HepG2 (cell line): Measurements from ENCODE around the gene MTHFD1L. TPM values are rescaled to one million over a fixed set of nuclear protein-coding genes. Genes with fewer than 3 reads are reported as not detected.

Experiments used
- ATAC-seq: fragments of 200-7000 bp; cut with Tn5 transposase; 3 replicates; pipeline ENCODE4 v1.9.1; 2020; ENCODE audit warnings: mild to moderate bottlenecking, moderate library complexity
- BruUV-seq: library from RNA; stranded (reverse); fragments of 400-500 nt; replicated peaks from 2 replicates; lab custom pipeline; 2021; lab: Mats Ljungman, UMichigan
- CTCF ChIA-PET: fragments of 300-600 bp; formaldehyde crosslinking; extraction: SDS; loops from one replicate; lab custom pipeline; 2021; ENCODE audit warnings: low total read pairs, inconsistent platforms, low intra/inter-chr PET ratio; lab: Yijun Ruan, JAX
- POLR2A ChIA-PET: fragments of 350-600 bp; sonication (Branson Sonifier 250); formaldehyde crosslinking; loops from one replicate; lab custom pipeline; 2020; ENCODE audit warnings: antibody characterized with exemption, inconsistent platforms; lab: Yijun Ruan, JAX
- DNase-seq: peaks from one replicate; pipeline ENCODE4 v3.0.0-alpha.2; 2015; ENCODE audit warnings: low spot score
- FAIRE-seq: peaks from 3 replicates; lab custom pipeline; 2011; peaks lifted over from hg19 to GRCh38; lab: Jason Lieb, UNC
- H2AFZ ChIP-seq: one replicate; pipeline ENCODE4 v1.6.1; 2011; ENCODE audit warnings: low read length, inconsistent platforms
- H3K27ac ChIP-seq: fragments of 300-600 bp; 3 replicates; pipeline ENCODE4 v1.8.0; 2011; ENCODE audit warnings: mixed run types, mild to moderate bottlenecking, mixed read lengths, low read length, inconsistent platforms; ENCODE audit not compliant: insufficient read depth; ENCODE audit errors: extremely low read length
- H3K27me3 ChIP-seq, 2 experiments: fragments of 200-600 bp in 1 of 2; 2 replicates in 1 of 2; 3 replicates in 1 of 2; pipeline versions ENCODE4 v1.6.0 to v1.8.0; 2011; ENCODE audit warnings: low read length in 2 of 2, mild to moderate bottlenecking in 2 of 2, moderate library complexity in 2 of 2, inconsistent platforms in 1 of 2; ENCODE audit not compliant: insufficient read depth in 2 of 2, control insufficient read depth in 1 of 2
- H3K36me3 ChIP-seq, 2 experiments: fragments of 200-600 bp in 1 of 2; replicated peaks in 1 of 2; 2 replicates in 1 of 2; 3 replicates in 1 of 2; pipeline versions ENCODE4 v1.5.1 to v1.8.0; 2011; ENCODE audit warnings: low read length in 2 of 2, inconsistent platforms in 1 of 2; ENCODE audit not compliant: insufficient read depth in 2 of 2, control insufficient read depth in 1 of 2
- H3K4me1 ChIP-seq: 2 replicates; pipeline ENCODE4 v1.5.1; 2012; ENCODE audit warnings: low read length, inconsistent platforms; ENCODE audit not compliant: insufficient read depth
- H3K4me2 ChIP-seq: 2 replicates; pipeline ENCODE4 v1.6.0; 2011; ENCODE audit warnings: low read depth, low read length, inconsistent platforms
- H3K4me3 ChIP-seq, 3 experiments: fragments of 200-600 bp in 1 of 3; sonication (generic), shearing (Covaris generic) in 1 of 3; replicated peaks in 1 of 3; 2 replicates each; pipeline ENCODE4 v1.5.1; 2011 to 2016; ENCODE audit warnings: low read length in 3 of 3, inconsistent platforms in 2 of 3, low read depth in 2 of 3, mild to moderate bottlenecking in 2 of 3, control low read depth in 1 of 3, mixed read lengths in 1 of 3; ENCODE audit not compliant: insufficient read depth in 1 of 3
- H3K79me2 ChIP-seq: one replicate; pipeline ENCODE4 v1.6.1; 2011; ENCODE audit warnings: low read length, inconsistent platforms; ENCODE audit not compliant: insufficient read depth
- H3K9ac ChIP-seq: 2 replicates; pipeline ENCODE4 v1.6.0; 2011; ENCODE audit warnings: mild to moderate bottlenecking, low read depth, low read length, inconsistent platforms; ENCODE audit not compliant: insufficient read depth
- H3K9me3 ChIP-seq: 2 replicates; pipeline ENCODE4 v1.5.1; 2012; ENCODE audit warnings: mild to moderate bottlenecking, low read length
- H4K20me1 ChIP-seq: 2 replicates; pipeline ENCODE4 v1.6.0; 2011; ENCODE audit warnings: inconsistent platforms, mild to moderate bottlenecking, low read length, moderate library complexity; ENCODE audit not compliant: insufficient read depth
- DZIP1 ChIP-seq: sonication (generic); formaldehyde crosslinking; IDR thresholded peaks from 2 replicates; pipeline ENCODE4 v1.5.0; 2020; ENCODE audit warnings: mild to moderate bottlenecking, missing genetic modification reagents
- HNRNPLL ChIP-seq: fragments of 200-400 bp; formaldehyde crosslinking; IDR thresholded peaks from 2 replicates; pipeline ENCODE4 v1.6.1; 2017; ENCODE audit warnings: mild to moderate bottlenecking, low read depth, low read length; ENCODE audit not compliant: poor library complexity, severe bottlenecking
- JUN ChIP-seq: sonication (generic); formaldehyde crosslinking; IDR thresholded peaks from 2 replicates; pipeline ENCODE4 v1.4.0; 2020; ENCODE audit warnings: mild to moderate bottlenecking, missing genetic modification reagents
- KMT2B ChIP-seq: IDR thresholded peaks from 2 replicates; pipeline ENCODE4 v1.6.1; 2016; ENCODE audit warnings: missing genetic modification reagents, missing compliant biosample characterization
- MAZ ChIP-seq, 2 experiments: sonication (generic) in 1 of 2; formaldehyde crosslinking in 1 of 2; IDR thresholded peaks; 2 replicates each; pipeline versions ENCODE4 v1.5.0 to v1.6.1; 2012 to 2020; ENCODE audit warnings: low read depth in 2 of 2, mild to moderate bottlenecking in 2 of 2, borderline replicate concordance in 1 of 2, improper control_type of control experiment in 1 of 2, low read length in 1 of 2, missing genetic modification reagents in 1 of 2, moderate library complexity in 1 of 2
- MYPOP ChIP-seq: sonication (generic); formaldehyde crosslinking; IDR thresholded peaks from 2 replicates; pipeline ENCODE4 v1.8.1; 2023; ENCODE audit warnings: mild to moderate bottlenecking, moderate library complexity, missing genetic modification reagents
- RELA ChIP-seq: sonication (generic); formaldehyde crosslinking; IDR thresholded peaks from 2 replicates; pipeline ENCODE4 v1.4.0; 2020; ENCODE audit warnings: missing genetic modification reagents
- SKI ChIP-seq: fragments of 450-650 bp; IDR thresholded peaks from one replicate; pipeline ENCODE4 v1.6.1; 2018; ENCODE audit warnings: mild to moderate bottlenecking; ENCODE audit not compliant: partially characterized antibody
- SMARCC2 ChIP-seq: fragments of 450-650 bp; IDR thresholded peaks from 2 replicates; pipeline ENCODE4 v1.6.1; 2017; ENCODE audit warnings: antibody characterized with exemption, mild to moderate bottlenecking
- ZNF337 ChIP-seq: sonication (generic); formaldehyde crosslinking; IDR thresholded peaks from 2 replicates; pipeline ENCODE4 v1.5.1; 2020; ENCODE audit warnings: missing genetic modification reagents, low read depth, mild to moderate bottlenecking, borderline replicate concordance
- ZNF367 ChIP-seq: sonication (generic); formaldehyde crosslinking; IDR thresholded peaks from 2 replicates; pipeline ENCODE4 v1.4.0; 2020; ENCODE audit warnings: missing genetic modification reagents, borderline replicate concordance
- ZNF549 ChIP-seq: sonication (generic); formaldehyde crosslinking; IDR thresholded peaks from 2 replicates; pipeline ENCODE4 v1.5.0; 2020; ENCODE audit warnings: missing genetic modification reagents
- ZNF562 ChIP-seq: sonication (generic); formaldehyde crosslinking; IDR thresholded peaks from 2 replicates; pipeline ENCODE4 v1.8.0; 2022; ENCODE audit warnings: missing genetic modification reagents, borderline replicate concordance
- ZNF564 ChIP-seq: sonication (generic); formaldehyde crosslinking; IDR thresholded peaks from 2 replicates; pipeline ENCODE4 v1.8.1; 2023; ENCODE audit warnings: mild to moderate bottlenecking, missing genetic modification reagents
- WGBS: methylation state at CpG from one replicate; pipeline ENCODE4 v1.1.6; 2017; ENCODE audit warnings: low lambda C conversion rate; 5-methylcytosine and 5-hydroxymethylcytosine counted together
- in situ Hi-C: cut with HindIII; loops from 2 replicates; pipeline ENCODE4 v1.10.0; 2017; ENCODE audit warnings: low pct_unique_long_range_greater_than_20kb; ENCODE audit not compliant: extremely low pct_ligation_motif_present
- intact Hi-C: fragments of 100-400 bp; cut with micrococcal nuclease; formaldehyde crosslinking; loops from one replicate; pipeline ENCODE4 v1.10.0; 2022; ENCODE audit not compliant: unreplicated experiment
- polyA plus RNA-seq, 8 experiments: library from polyadenylated mRNA; depleted of rRNA in 3 of 8; stranded (reverse) in 7 of 8; unstranded in 1 of 8; fragments of >200 nt; fragmentation: Illumina TruSeq in 4 of 8; extraction: Trizol in 4 of 8; gene quantifications; 2 replicates each; pipeline versions ENCODE4 v1.2.1 to v1.2.3, GENCODE V29; 2011 to 2016; ENCODE audit warnings: low read depth in 4 of 8, missing spikeins in 1 of 8, mixed read lengths in 1 of 8; ENCODE audit not compliant: insufficient read depth in 1 of 8
- total RNA-seq, 5 experiments: library from RNA; depleted of rRNA; stranded (reverse); fragments of >200 nt; fragmentation: Illumina TruSeq; extraction: Trizol; gene quantifications; 2 replicates each; pipeline ENCODE4 v1.2.3, GENCODE V29; 2016; ENCODE audit warnings: low read depth in 1 of 5
- TF ChIP-seq, protein P1 (sequence below): sonication (generic); formaldehyde crosslinking; IDR thresholded peaks from 2 replicates; pipeline ENCODE4 v1.8.0; 2022; ENCODE audit warnings: low read depth, missing genetic modification reagents
- TF ChIP-seq, protein P2 (sequence below): sonication (generic); formaldehyde crosslinking; IDR thresholded peaks from 2 replicates; pipeline ENCODE4 v1.4.0; 2020; ENCODE audit warnings: missing genetic modification reagents

Gene MTHFD1L
- total and polyA plus RNA-seq, 2 of the 13 experiments (the other 11 are each of a cell fraction or from before 2014, with no cell fraction given): 24.0 to 39.6 TPM

GRCh38 chr6:150915880-150916265, 50.4 kb downstream of the MTHFD1L start:
- Histone ChIP-seq H3K4me3 (no peak overlapping the region), H3K79me2 (no peaks in the 10 kb centered on the region), H3K4me1 (no peaks in the 10 kb centered on the region), H3K9ac (no peak overlapping the region), H3K27ac (no peak overlapping the region), H3K4me2 (no peak overlapping the region), H3K27me3 (no peaks in the 10 kb centered on the region), H4K20me1 (no peaks in the 10 kb centered on the region), H2AFZ (no peak overlapping the region), H3K36me3 (peaks cover 19 to 34% of the 10 kb centered on the region in 2 experiments), H3K9me3 (no peaks in the 10 kb centered on the region)
- ATAC-seq (no peak), DNase-seq (no peak), FAIRE-seq (no peak)
- in situ Hi-C loops (no loop called here), intact Hi-C loops (no loop called here)
- WGBS: 96% methylated on average over 7 of the region's 7 CpGs
- BruUV-seq: no TSS peak
- ChIA-PET POLR2A (no interaction called here), CTCF (no interaction called here)
- TF ChIP-seq ZNF337 (CRISPR knock-in tag) (no peak), DZIP1 (no peak), ZNF367 (no peak), SKI (no peak), ZNF564 (CRISPR knock-in tag) (no peak), KMT2B (CRISPR knock-in tag) (no peak), ZNF562 (CRISPR knock-in tag) (no peak), MYPOP (CRISPR knock-in tag) (no peak), HNRNPLL (no peak), ZNF549 (CRISPR knock-in tag) (no peak), RELA (CRISPR knock-in tag) (no peak), SMARCC2 (no peak), JUN (no peak), MAZ (IDR thresholded peaks at IDR 0.05; ENCODE audit: borderline replicate concordance, low read depth, low read length) (no peak), MAZ (CRISPR knock-in tag; IDR thresholded peaks at IDR 0.05; ENCODE audit: low read depth) (no peak)
- TF ChIP-seq, protein P1, sequence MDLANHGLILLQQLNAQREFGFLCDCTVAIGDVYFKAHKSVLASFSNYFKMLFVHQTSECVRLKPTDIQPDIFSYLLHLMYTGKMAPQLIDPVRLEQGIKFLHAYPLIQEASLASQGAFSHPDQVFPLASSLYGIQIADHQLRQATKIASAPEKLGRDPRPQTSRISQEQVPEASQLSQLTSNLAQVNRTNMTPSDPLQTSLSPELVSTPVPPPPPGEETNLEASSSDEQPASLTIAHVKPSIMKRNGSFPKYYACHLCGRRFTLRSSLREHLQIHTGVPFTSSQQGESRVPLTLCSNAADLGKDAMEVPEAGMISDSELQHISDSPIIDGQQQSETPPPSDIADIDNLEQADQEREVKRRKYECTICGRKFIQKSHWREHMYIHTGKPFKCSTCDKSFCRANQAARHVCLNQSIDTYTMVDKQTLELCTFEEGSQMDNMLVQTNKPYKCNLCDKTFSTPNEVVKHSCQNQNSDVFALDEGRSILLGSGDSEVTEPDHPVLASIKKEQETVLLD (CRISPR knock-in tag): no peak
- TF ChIP-seq, protein P2, sequence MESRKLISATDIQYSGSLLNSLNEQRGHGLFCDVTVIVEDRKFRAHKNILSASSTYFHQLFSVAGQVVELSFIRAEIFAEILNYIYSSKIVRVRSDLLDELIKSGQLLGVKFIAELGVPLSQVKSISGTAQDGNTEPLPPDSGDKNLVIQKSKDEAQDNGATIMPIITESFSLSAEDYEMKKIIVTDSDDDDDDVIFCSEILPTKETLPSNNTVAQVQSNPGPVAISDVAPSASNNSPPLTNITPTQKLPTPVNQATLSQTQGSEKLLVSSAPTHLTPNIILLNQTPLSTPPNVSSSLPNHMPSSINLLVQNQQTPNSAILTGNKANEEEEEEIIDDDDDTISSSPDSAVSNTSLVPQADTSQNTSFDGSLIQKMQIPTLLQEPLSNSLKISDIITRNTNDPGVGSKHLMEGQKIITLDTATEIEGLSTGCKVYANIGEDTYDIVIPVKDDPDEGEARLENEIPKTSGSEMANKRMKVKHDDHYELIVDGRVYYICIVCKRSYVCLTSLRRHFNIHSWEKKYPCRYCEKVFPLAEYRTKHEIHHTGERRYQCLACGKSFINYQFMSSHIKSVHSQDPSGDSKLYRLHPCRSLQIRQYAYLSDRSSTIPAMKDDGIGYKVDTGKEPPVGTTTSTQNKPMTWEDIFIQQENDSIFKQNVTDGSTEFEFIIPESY (CRISPR knock-in tag): no peak
